Muscle of leg (tissue), 11 donors: ENCODE results near the gene GRIK4. TPM values are rescaled to one million over a fixed set of nuclear protein-coding genes. Genes with fewer than 3 reads are reported as not detected.

Experiments
- DNase-seq: peaks from one replicate; pipeline ENCODE4 v3.0.0; 2013
- H3K27ac ChIP-seq: one replicate; pipeline ENCODE4 v1.5.1; 2013; ENCODE audit warnings: mild to moderate bottlenecking, low read length, control low read depth
- H3K27me3 ChIP-seq: one replicate; pipeline ENCODE4 v1.6.1; 2013; ENCODE audit warnings: low read length; ENCODE audit not compliant: control insufficient read depth, insufficient read depth
- H3K36me3 ChIP-seq: one replicate; pipeline ENCODE4 v1.6.1; 2013; ENCODE audit warnings: low read length; ENCODE audit not compliant: control insufficient read depth, insufficient read depth
- H3K4me1 ChIP-seq: one replicate; pipeline ENCODE4 v1.6.1; 2013; ENCODE audit warnings: low read length; ENCODE audit not compliant: control insufficient read depth, insufficient read depth
- H3K4me3 ChIP-seq: one replicate; pipeline ENCODE4 v1.5.1; 2013; ENCODE audit warnings: low read length, control low read depth
- H3K9me3 ChIP-seq: replicated peaks from 2 replicates; pipeline ENCODE4 v1.6.1; 2013; ENCODE audit warnings: low read depth, low read length; ENCODE audit not compliant: control insufficient read depth
- WGBS: methylation state at CpG from one replicate; pipeline ENCODE4 v1.1.5; 2013; ENCODE audit warnings: missing lambda C conversion rate; ENCODE audit not compliant: insufficient coverage; 5-methylcytosine and 5-hydroxymethylcytosine counted together
- polyA plus RNA-seq, 8 donors: library from polyadenylated mRNA; unstranded; fragments of 120-200 nt; gene quantifications; one replicate each; pipeline versions ENCODE4 v1.2.1 to v1.2.3, GENCODE V29; 2013; ENCODE audit warnings: inconsistent platforms in 1 of 8, low replicate concordance in 1 of 8; ENCODE audit not compliant: insufficient read length in 8 of 8, insufficient read depth in 1 of 8
- total RNA-seq: library from RNA; stranded (reverse); fragments of 120-200 nt; gene quantifications from one replicate; pipeline ENCODE4 v1.2.4, GENCODE V29; 2013

GRIK4 gene
- total and polyA plus RNA-seq, 9 donors, result 0.09 to 1.3 (median 0.50) TPM

DNA sequence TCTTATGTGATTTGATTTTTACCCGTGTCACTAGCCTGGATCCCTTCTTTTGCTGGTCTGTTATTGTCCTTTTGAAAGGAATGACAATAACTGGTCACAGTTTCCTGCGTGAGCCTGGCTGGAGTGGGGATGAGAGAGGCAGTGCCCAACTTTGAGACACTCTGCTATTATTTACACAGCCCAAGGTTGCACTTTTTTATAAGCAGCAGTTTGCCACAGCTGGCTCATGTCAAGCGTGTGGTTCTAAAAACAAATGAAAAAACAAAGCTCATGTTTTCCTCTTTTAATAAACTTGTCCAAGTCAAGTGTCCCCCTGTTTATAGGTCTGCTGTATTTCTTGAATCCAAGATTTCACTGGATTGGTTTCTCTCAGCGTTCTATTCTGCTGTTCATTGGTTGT, 201.3 kb downstream of the GRIK4 start:
- H3K36me3 ChIP-seq, result no peaks in the 10 kb centered on the region
- H3K27me3 ChIP-seq, result peaks cover 6% of the 10 kb centered on the region
- WGBS, result 78% methylated on average over 3 of the region's 4 CpGs
- no peak overlapping the region for H3K27ac ChIP-seq
- peaks cover 14% of the 10 kb centered on the region for H3K4me1 ChIP-seq
- DNase-seq, result no peak
- no peak overlapping the region for H3K4me3 ChIP-seq
- peaks cover under 1% of the 10 kb centered on the region for H3K9me3 ChIP-seq

DNA sequence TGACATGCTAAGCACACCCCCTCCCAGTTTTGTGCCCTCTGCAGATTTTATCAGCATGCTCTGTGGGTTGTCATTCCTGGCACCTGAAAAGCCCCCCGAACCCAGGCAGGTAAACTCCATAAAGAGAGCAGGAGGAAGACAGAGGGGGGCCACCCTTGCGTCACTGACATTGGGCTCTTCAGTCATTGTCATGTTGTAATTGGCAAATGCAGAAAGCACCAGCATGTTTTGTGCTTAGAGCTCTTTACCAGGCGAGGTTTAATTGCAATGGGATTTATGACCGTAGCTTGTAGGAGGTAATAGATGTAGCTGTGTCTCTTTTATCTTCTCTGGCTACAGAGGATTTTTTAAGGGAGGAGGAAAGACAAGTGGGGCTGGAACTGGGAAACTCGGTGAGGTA, 201.7 kb downstream of the GRIK4 start:
- Histone ChIP-seq H3K36me3 (no peaks in the 10 kb centered on the region), H3K4me3 (no peak overlapping the region), H3K27ac (no peak overlapping the region), H3K9me3 (no peaks in the 10 kb centered on the region), H3K4me1 (peaks cover 13% of the 10 kb centered on the region), H3K27me3 (peaks cover 6% of the 10 kb centered on the region)
- DNase-seq, result no peak
- WGBS, result 53% methylated on average over 4 of the region's 5 CpGs

DNA sequence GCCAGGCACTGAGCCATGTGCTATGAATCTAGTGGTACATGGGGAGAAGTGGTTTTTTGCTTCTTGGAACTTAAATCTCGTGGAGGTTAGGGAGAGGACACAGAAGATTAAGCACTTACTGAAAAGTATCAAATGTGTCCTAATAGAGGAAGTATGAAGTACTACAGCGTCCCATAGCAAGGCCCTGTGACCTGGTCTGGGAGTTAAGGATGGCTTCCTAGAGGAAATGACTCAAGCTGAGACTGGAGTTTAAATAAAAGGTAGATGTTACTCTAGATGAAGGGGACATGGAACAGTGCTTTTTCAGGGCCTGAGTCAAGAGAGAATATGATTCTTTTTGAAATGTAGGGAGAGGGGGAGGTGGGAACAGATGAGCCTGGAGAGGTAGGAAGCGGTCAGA, 202.9 kb downstream of the GRIK4 start:
- DNase-seq, result no peak
- Histone ChIP-seq H3K4me1 (peaks cover 8% of the 10 kb centered on the region), H3K9me3 (no peaks in the 10 kb centered on the region), H3K36me3 (no peaks in the 10 kb centered on the region), H3K27ac (no peak overlapping the region), H3K4me3 (no peak overlapping the region), H3K27me3 (peaks cover 14% of the 10 kb centered on the region)
- 65% methylated on average over 2 of the region's 3 CpGs for WGBS

DNA sequence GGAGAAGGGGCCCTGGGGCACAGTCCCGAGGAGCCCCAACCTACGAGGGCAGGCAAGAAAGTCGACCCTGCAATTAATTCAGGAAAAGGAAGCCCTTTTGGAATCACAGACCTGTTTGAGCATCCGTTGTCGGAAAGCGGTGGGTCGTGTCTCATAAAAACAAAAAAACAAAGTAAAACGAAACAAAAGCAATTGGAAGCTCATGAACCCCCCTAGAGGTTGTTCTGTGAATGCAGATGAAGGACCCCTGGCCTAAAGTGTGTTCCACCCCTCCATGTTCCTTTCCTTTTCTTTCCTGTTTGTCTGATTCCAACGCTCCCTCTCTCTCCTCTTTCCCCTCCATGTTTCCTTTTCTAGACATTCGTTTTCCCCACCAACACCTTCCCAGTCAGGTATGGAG, 203.7 kb downstream of the GRIK4 start:
- peaks cover 7% of the 10 kb centered on the region for H3K4me1 ChIP-seq
- H3K27me3 ChIP-seq, result peaks cover 17% of the 10 kb centered on the region
- DNase-seq, result peak; percentile 23
- no peaks in the 10 kb centered on the region for H3K36me3 ChIP-seq
- WGBS, result 58% methylated on average over 4 of the region's 10 CpGs
- H3K27ac ChIP-seq, result no peak overlapping the region
- H3K9me3 ChIP-seq, result no peaks in the 10 kb centered on the region
- peak overlapping the region; percentile 2 for H3K4me3 ChIP-seq

GRCh38 chr11:120717042-120717441, 205.5 kb downstream of the GRIK4 start:
- 75% methylated on average over 9 of the region's 11 CpGs for WGBS
- H3K4me1 ChIP-seq, result peaks cover 3% of the 10 kb centered on the region
- H3K4me3 ChIP-seq, result no peak overlapping the region
- H3K9me3 ChIP-seq, result no peaks in the 10 kb centered on the region
- H3K27ac ChIP-seq, result no peak overlapping the region
- DNase-seq, result no peak
- H3K36me3 ChIP-seq, result no peaks in the 10 kb centered on the region
- peaks cover 19% of the 10 kb centered on the region for H3K27me3 ChIP-seq

DNA sequence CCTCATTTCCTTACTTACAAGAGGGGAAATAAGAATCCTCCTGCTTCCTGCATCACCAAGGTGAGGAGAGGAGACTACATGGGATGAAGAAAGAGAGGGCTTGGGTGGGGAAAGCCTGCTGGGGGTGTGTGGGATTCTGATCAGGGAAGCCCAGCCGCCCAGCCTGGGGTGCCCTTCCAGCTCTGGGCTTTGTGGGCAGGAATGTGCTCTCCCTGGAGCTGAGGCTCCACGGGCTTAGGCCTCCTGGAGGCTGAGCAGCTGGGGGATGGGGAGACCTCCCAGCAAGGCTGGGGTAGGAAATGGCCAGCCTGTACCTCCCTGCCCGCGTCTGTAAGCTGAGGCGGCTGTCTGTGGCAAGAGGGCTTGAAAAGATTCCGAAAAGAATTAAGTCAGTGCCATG, 206.1 kb downstream of the GRIK4 start:
- Histone ChIP-seq H3K9me3 (no peaks in the 10 kb centered on the region), H3K36me3 (no peaks in the 10 kb centered on the region), H3K27me3 (peaks cover 19% of the 10 kb centered on the region), H3K4me1 (peaks cover 3% of the 10 kb centered on the region), H3K4me3 (no peak overlapping the region), H3K27ac (no peak overlapping the region)
- no peak for DNase-seq
- 69% methylated on average over 2 of the region's 6 CpGs for whole genome bisulfite sequencing

GRCh38 chr11:120718171-120718570, 206.6 kb downstream of the GRIK4 start:
- Histone ChIP-seq H3K4me1 (peaks cover 3% of the 10 kb centered on the region), H3K27me3 (peaks cover 18% of the 10 kb centered on the region), H3K4me3 (no peak overlapping the region), H3K9me3 (no peaks in the 10 kb centered on the region), H3K27ac (no peak overlapping the region), H3K36me3 (no peaks in the 10 kb centered on the region)
- 70% methylated on average over 4 of the region's 8 CpGs for WGBS
- DNase-seq, result no peak

DNA sequence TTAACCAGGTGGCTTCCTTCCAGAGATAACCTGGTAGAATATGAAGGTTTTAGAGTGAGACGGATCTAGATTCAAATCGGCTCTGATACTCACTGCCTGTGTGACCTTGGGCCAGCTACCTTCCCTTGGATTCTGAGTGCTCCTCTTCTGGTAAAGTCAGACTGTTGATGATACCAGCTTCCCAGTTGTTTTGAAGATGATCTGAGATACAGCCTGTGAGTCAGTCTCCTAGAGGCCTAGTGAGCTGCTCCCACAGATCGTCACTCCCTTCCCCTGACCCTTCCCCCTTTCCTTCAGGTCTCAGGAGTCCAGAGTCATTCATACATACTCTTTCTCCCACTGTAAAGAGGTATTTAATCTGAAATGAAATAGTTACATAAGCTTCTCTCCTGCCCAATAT, 207.8 kb downstream of the GRIK4 start:
- Histone ChIP-seq H3K27ac (no peak overlapping the region), H3K36me3 (no peaks in the 10 kb centered on the region), H3K4me1 (peaks cover 3% of the 10 kb centered on the region), H3K27me3 (peaks cover 16% of the 10 kb centered on the region), H3K4me3 (no peak overlapping the region), H3K9me3 (no peaks in the 10 kb centered on the region)
- no peak for DNase-seq
- WGBS, result 87% methylated on average over 2 of the region's 3 CpGs

DNA sequence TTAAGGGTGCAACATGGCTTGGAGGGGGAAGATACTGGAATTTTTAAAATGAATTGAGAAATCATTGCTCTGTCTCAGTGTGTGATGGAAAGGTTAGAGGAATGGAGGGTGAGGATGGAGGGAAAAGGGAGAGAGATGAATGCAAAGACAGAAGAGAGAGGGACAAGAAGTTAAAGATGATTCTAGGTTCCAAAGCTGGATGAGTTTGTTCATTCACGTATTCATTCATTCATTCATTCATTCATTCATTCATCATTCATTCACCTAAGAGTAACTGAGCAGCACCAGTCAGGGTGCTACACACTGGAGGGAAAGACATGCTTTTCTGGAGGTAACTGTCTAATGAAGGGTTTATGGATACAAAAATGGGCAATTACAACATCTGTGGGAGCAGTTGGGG, 209.2 kb downstream of the GRIK4 start:
- whole genome bisulfite sequencing, result no CpG with 5 or more reads among the region's 1 CpG

GRCh38 chr11:120722524-120722923, 211.0 kb downstream of the GRIK4 start:
- Histone ChIP-seq H3K27me3 (peaks cover 13% of the 10 kb centered on the region), H3K9me3 (no peaks in the 10 kb centered on the region), H3K4me1 (no peaks in the 10 kb centered on the region), H3K4me3 (no peak overlapping the region), H3K27ac (no peak overlapping the region), H3K36me3 (no peaks in the 10 kb centered on the region)
- DNase-seq, result no peak
- 62% methylated on average over 5 of the region's 6 CpGs for WGBS

More for the DNA sequence above, 209.2 kb downstream of the GRIK4 start:
- Histone ChIP-seq H3K36me3 (no peaks in the 10 kb centered on the region), H3K27ac (no peak overlapping the region), H3K4me3 (no peak overlapping the region), H3K9me3 (no peaks in the 10 kb centered on the region), H3K4me1 (no peaks in the 10 kb centered on the region), H3K27me3 (peaks cover 13% of the 10 kb centered on the region)
- DNase-seq, result no peak

- H3K9me3 ChIP-seq, result no peaks in the 10 kb centered on the region
- no CpG with 5 or more reads among the region's 4 CpGs for WGBS
Measured at GRCh38 chr11:120723751-120724150, 212.2 kb downstream of the GRIK4 start.

More at GRCh38 chr11:120723751-120724150, 212.2 kb downstream of the GRIK4 start:
- Histone ChIP-seq H3K27me3 (peaks cover 9% of the 10 kb centered on the region), H3K36me3 (no peaks in the 10 kb centered on the region), H3K4me1 (no peaks in the 10 kb centered on the region), H3K27ac (no peak overlapping the region), H3K4me3 (no peak overlapping the region)
- DNase-seq, result no peak
